OCI-M2 (cell line): Measurements from ENCODE around the gene LAMC3.

ENCODE experiments used
- DNase-seq: peaks from one replicate; lab custom pipeline; 2025; ENCODE audit not compliant: unreplicated experiment; lab: John Stamatoyannopoulos, UW

Gene LAMC3

DNA sequence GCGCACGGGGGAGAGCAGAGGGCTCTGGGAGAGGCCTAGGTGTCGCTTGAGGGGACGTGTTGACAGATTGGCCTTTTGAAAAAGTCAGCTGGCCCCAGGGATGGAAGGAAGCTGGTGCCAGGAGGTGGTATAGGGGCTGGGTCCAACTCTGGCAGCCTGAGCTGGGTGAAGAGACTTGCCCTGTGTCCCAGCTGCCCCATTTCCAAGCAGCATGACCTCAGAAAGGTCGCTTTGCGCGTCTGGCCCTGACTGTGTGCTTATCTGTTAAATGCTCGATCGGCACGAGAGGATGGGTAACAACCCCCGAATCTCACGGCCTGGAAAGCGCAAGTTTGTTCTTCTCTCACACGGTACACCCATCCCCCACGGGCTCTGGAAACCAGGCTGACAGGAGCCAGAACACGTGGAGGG, 31.2 kb upstream of the LAMC3 start:
- DNase-seq: no peak

DNA sequence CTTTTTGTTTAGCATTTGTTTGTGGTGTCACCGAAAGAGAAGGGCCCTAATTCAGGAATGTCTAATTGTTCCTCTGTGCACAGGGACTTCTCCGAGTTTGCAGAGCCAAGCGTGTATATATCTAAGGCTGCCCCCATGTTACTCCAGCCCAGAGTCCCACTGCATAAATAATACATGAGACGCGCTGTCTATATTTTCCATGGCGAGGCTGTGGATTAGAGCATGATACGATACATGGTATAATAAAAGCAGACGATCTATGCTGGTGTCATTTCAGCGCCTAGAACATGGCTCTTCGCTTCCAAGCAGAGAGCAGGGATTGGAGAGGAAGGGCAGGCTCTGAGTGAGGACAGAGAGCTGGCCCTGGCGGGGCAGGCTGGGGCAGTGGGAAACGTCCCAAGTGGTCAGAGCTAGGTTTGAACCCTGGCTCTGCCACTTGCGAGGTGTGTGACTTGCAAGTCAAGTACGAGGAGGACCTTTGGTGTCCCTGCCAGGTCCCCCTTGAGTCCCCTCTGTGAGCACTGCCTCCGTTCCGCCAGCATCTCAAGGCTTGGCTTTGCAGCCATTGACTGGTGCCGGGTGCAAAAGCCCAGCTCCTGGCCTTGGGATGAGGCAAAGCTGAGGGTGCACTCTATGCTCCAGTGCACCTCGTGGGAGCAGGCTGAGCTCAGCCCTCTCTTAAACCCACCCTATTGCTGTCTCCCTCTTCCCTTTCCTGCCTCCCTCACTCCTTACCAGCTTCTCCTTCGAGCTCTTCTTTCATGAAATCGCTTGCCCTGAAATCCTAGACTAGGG, 29.2 kb upstream of the LAMC3 start:
- DNase-seq: no peak

DNA sequence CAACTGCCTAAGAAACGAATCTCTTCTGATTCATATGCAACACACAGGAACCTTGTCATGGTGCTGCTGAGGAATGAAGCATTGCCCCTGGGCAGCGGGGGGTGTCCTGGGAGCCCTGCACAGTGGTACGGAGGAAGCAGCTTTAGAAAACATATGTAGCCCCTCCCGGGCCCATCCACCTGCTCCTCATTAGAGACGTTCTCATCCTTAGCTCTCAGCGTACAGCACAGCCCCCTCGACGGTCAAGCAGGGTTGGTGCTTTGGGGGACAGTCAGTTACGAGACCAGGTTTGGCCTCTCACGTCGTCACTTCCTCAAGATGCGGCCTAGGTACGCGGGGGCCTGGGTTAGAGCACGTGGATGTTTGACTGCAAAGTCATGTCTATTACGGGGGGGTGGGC, 28.4 kb upstream of the LAMC3 start:
- DNase-seq: no peak

DNA sequence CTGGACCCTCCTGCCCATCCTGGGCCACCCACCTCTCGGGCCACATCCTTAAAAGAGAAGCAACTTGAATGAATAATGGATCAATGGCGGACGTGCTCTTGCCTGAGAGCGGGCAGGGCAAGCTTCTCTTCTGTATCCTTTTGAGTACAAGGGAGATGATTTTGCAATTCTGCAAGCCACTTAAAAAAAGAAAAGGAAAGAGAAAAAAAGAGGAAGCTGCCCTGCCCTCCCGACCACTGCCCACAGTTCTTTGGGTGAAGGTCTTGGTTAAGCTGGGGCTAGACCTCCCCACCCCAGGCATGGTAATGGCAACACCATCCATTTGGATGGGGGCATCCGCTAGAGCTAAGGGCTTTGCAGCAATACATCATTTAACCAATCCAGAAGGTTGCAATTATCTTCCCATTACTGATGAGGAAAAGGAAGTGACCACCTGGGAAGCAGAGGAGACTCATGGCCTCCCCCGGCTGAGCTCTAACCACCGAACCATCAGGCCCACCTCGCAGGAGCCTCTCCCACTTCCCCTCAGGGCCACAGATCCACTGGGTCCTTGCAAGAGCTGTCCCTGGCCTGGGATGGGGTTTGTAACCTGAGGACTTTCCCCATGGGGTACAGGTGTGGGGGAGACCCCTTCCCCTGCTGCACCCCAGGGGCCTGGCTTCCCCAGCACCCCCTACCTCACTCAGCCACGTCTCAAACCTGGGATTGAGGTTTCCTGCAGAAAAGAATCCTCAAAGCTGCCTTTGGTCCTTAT, 27.8 kb upstream of the LAMC3 start:
- no peak for DNase-seq

DNA sequence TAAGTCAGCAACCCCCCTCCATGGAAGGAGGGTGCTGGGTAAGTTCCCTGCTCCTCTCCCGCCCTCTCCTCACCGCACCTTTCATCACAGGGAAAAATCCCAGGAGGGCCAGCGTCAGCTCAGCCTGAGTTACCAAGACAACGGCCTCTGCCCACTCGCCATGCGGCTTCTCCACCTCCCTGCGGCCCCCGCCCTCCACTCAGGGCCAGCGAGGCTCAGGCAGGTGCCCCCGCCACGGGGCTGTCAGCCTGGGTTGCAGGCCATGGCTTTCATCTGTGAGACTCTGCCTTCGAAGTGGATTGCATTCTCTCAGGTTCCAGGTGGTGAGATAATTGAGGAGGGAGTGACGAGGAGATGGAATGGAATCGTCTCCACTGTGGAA, 27.2 kb upstream of the LAMC3 start:
- DNase-seq: no peak

DNA sequence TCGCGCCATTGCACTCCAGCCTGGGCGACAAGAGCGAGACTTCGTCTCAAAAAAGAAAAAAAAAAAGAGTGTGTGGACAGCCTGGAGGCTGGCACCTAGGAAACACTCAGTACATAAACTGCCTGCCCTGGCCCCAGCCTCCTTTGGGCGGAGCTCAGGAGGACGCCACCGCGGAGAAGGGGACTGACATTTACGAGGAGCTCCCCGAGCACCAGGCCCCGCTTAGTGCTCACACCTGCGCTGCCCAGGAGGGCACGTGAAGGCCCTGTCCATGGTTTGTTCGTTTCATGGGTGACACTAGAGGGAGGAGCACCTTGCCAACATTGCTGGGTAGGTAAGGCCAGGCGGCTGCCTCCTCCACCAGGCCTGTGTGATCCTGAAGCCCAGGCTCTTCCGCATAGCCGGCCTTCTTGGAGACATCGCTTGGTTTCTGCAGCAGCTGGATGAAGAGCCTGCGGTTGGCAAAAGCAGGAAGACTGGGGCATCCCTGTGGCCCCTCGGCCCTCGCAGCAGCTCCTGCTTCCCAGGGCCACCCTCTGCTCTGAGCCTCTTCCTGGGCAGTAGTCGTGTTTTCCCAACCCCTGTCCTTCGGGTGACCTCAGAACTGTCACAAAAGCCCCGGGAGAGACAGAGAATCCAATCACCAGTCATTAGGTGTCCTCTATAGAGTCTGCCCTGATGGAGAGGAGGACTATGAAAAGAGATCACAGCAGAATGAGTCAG, 26.2 kb upstream of the LAMC3 start:
- no peak for DNase-seq

DNA sequence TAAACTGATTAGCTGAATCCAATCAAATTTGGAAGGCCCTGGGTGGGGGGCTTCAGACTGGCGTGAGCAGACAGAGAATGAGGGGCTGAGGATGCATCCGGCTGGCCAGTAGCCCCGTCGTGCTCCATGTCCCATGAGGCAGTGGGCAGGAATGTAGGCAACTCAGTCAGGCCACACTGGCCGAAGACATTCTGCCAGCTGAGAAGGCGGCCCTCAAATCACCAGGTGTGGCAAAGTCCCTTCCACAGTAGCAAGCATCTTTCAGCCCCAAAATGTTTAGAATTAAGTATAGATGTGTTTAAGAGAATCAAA, 25.7 kb upstream of the LAMC3 start:
- no peak for DNase-seq

DNA sequence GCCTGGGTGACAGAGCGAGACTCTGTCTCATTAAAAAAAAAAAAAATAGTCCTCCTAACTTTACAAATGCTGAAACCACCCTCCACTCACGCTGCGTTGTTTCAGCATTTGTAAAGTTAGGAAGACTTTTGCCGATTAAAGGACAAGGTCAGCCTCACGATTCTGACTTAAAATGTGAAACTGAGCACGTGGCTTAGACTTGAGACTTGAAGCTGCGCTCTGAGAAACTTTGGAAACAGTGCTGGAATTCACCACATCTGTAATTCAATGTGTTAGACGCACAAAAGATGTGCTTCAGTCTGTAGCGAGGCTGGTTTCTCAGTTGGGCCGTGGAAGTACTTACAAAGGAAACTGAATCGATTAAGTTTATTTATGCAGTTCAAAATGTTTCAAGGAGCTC, 25.0 kb upstream of the LAMC3 start:
- DNase-seq: no peak

DNA sequence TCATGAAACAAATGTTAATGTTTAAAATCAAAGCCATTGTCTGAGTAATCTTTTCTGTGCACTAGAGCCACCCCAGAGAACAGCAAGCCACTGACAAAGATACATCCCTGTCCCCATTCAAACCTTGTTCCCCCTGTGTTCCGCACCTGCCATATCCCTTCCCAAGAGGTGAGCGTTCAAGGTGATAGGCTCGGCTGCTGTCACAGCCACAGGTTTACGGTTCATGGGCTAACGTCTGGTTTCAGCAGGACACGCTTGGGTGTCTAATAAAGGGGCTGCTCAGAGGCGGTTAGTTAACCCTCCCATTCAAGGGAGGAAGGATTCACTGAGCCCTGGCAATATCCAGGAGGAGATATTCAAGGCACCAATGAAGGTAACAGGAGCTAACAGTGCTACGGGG, 24.5 kb upstream of the LAMC3 start:
- DNase-seq: no peak

DNA sequence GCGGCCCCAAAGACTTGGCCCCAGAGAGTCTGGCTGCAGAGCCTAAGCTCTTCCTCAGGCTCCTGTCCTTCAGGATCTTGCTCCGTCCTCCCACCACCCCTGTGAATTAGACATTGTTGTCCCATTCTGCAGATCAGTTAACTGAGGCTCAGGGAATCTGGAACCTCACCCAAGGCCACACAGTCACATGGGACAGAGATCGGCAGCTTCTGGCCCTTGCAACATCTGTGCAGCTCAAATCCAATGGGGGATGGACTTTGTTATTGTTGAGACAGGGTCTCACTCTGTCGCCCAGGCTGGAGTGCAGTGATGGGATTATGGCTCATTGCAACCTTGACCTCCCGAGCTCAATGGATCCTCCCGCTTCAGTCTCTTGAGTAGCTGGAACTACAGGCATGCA, 23.9 kb upstream of the LAMC3 start:
- DNase-seq: no peak

DNA sequence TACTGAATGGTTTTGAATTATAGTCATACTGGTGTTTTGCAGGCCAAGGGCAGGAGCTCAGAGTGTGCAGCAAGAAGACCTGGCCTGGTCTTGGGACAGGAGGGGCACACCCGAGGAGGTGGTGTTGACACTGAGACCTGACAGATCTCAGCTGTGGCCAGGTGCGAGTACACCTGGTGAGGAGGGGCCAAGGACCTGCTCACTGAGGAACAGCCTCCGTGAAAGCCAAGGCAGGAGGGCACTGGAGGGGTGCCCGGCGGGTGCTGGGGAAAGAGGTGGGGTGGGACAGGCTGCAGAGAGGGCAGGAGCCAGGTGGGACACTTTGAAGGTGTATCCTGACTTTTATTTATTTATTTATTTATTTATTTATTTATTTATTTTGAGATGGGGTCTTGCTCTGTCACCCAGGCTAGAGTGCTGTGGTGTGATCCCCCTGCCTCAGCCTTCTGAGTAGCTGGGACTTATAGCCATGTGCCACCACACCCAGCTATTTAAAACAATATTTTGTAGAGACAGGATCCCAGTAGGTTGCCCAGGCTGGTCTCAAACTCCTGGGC, 23.3 kb upstream of the LAMC3 start:
- DNase-seq: no peak

DNA sequence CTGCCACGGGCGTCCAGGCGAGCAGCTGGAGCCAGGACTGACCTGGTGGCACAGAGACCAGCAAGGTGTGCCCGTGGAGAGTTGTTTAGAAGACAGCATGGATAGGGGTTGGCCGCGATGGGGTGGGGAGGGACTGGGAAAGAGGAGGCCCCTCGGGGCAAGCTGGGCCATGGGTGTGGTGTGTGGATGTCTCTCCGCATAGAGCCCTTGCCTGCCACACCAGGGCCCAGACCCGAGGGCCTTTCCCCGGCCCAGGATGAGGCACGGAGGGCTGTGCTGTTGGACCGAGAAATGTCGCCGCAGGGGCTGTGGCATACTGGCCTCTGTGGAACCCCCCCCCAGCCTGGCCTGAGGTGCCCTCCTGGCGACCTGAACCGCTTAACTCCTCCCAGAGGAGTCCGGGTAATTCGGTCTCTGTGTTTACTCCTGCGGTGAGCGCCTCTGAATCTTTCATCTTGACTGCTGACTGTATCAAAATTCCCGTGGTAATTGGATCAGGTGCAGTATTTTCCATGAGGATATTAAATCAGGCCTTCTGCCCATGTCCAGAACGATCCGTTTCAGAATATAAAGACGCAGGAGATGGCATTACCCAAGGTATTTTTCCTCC, 22.5 kb upstream of the LAMC3 start:
- DNase-seq: no peak

DNA sequence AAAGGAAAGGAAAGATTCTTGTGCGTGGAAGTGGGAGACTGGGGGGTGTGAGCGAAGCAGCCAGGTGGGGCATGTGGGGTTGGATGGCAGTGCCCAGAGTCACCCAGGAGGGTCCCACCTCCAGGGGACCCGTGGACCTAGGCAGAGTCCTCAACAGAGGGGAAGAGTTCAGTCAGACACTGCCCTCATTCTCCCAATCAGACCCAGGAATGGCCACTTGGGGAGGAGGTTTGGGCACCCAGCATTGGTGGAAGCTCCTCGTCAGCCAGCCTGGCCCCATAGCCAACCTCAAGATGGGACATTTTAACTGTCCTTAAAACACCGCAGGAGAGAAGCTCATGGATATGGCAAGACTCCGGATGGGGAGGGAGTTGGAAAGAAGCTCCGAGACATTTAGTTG, 21.9 kb upstream of the LAMC3 start:
- DNase-seq: no peak

DNA sequence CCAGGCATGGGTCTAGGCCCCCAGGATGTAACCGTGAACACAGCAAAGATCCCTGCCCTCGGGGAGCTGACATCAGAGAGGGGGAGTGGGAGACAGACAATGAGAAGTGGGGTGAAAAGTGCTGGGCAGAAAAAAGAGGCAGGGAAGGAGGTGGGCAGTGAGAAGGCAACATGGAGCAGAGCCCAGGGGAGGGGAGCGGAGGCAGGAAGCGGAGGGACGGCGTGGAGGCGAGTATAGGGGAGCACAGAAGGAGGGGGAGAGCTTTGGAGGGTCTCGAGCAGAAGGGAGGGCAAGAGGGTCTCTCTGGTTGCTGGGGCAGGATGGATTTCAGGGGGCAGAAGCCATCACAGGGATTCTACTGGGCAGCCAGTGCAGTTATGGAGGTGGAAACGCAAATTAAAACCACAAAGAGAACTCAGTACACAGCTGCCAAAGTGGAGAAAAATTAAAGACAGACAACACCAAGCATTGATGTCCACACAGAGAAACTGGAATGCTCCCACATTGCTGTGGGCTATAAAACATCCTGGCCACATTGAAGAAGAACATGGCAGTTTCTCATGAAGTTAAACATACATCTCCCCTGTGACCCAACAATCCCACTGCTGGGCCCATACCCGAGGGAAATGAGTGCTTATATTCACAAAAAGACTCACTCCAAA, 21.1 kb upstream of the LAMC3 start:
- no peak for DNase-seq

DNA sequence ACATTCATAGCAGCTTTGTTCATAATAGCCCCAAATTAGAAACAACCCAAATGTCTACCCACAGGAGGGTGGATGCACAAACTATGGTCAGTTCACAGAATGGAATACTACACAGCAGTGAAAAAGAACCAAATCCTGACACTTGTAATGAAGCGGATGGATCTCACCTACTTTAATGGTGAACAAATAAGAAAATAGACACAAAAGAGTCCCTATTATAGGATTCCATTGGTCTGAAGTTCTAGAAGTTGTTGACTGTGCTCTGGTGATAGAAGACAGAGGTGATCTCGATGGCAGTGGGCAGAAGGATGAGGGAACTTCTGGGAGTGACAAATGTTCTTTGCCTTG, 20.6 kb upstream of the LAMC3 start:
- DNase-seq: no peak

DNA sequence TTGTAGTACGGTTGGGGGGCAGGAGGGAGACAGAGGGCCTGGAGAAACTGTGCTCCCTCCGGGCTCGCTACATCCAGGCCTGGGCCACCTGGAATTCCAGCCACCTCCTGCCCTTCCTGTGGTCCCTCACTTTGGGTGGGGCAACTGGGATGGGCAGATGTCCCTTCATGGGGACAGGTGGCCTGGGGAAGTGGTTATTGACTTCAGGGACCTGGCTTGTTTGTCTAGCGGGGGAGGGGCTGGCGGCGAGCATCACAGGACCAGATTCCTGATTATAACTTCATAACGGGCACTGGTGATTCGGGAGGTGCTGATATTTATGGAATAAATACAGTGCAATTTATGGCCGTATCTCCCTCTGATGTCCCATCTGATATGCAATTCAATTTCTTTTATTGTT, 20.1 kb upstream of the LAMC3 start:
- no peak for DNase-seq

DNA sequence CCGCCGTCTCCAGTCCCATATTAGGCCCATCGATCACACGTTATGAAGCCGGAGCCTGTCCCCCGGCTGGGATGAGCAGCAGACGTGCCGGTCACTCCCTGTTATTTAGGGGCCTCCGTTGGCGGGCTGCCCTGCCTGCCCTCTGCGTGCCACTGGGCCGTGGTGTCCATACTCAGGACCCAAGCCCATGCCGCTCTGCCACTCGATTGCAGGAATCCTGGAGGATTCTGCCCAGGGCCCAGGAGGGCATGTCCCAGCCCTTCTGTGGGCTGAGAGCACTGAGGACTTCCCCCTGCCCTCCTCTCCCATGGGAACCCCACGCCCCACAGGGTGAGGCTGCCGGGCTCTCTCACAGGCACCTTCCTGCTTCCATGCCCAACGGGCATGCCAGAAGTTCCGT, 19.6 kb upstream of the LAMC3 start:
- DNase-seq: no peak

DNA sequence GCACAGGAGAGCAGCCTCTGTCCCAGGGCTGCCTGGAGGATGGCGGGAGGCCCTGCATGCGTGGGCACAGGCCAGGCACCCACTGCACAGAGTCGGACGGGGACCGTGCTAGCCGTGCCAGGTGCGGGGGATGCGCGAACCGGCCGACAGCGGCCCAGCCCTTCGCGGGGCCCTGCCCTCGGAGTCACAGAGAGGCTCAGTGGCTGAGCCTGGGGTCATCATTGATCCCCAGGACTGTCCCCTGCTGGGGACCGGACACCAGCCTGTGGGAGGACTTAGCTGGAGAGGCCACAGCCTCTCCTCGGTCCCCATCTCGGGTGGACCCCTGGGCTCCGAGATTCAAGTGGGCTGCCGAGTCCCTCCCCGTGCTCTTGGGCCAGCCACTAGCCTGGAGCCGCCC, 19.1 kb upstream of the LAMC3 start:
- no peak for DNase-seq

DNA sequence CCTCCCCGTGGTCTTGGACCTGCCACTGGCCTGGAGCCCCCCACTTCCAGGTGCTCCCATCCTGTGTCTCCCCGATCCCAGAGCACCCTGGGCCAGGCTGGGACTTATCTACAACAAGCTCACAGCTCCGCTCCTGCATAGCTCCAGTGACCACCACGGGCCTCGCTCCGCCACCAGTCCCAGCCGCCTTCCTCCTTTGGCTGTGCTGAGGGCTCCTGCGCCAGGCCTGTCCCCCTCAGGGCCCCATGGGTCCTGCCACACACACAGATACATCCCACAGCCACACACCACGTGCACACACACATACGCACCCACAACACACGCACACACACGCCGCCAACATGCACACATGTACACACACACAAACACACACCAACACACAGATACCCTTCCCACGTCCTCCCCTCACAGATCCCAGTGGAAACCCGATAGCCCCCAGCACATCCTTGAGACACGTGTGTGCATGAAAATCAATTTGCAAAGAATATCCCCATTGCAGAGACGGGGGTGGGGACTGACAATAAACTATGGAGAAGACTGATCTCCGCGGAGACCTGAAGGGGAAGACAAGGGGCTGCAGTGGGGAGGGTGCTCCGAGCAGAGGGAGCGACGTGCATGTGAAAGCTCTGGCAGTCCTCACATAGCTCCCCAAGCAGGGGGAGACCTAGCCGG, 18.5 kb upstream of the LAMC3 start:
- no peak for DNase-seq

DNA sequence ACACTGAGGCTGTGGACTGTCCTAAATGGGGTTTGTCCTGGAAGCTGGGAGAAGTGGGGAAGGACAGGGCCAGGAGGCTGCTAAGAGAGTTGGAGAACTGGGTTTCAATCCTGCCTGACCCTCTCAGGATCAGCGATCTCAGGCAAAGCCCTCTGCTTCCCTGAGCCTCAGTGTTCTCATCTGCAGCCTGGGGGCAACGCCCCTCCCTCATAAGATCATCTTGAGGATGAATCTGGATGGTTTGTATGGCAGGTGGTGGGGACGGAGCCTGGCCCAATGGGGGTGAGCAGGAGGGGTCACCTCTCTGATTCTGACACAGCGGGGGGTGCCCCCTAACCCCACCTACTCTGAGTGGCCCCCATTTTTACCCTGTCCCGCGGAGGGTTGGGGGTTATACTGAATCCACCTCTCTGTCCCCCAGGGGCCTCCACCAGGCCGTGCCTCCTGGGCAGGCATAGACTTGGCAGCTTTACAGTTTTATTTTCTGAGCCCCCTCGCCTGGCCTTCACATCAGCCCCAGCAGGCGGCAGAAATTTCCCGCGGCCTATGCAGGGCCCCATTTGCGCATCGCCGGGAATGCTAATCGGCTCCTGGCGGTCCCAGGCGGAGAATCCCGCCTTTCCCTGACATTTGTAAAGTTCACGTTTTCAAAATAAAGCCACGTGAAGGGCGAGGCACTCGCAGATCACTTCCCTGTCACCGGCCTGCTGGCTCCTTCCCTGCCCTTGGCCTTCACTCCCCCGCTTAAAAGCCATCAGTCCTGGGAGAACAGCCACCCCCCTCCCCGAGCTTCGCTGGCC, 17.8 kb upstream of the LAMC3 start:
- DNase-seq: no peak
